Smooth muscle cell (in vitro differentiated cells): ENCODE data around the gene EPS15. TPM values are rescaled to one million over a fixed set of nuclear protein-coding genes. Genes with fewer than 3 reads are reported as not detected.

Source experiments
- DNase-seq: peaks from one replicate; lab custom pipeline; 2025; ENCODE audit not compliant: unreplicated experiment; lab: John Stamatoyannopoulos, UW
- H2AFZ ChIP-seq: fragments of 200-600 bp; sonication (generic); 2 replicates; pipeline ENCODE4 v1.6.0; 2016; ENCODE audit warnings: antibody characterized with exemption, low read depth, mild to moderate bottlenecking
- H3F3A ChIP-seq: fragments of 200-600 bp; sonication (generic); 2 replicates; pipeline ENCODE4 v1.6.0; 2017; ENCODE audit warnings: antibody characterized with exemption, low read depth
- H3K27ac ChIP-seq: fragments of 200-600 bp; sonication (generic); 2 replicates; pipeline ENCODE4 v1.5.1; 2016; ENCODE audit warnings: low read depth, mild to moderate bottlenecking
- H3K27me3 ChIP-seq: fragments of 200-600 bp; sonication (generic); 2 replicates; pipeline ENCODE4 v1.6.1; 2016; ENCODE audit warnings: low read depth, mild to moderate bottlenecking
- H3K36me3 ChIP-seq: fragments of 200-600 bp; sonication (generic); 2 replicates; pipeline ENCODE4 v1.5.1; 2016; ENCODE audit warnings: low read depth
- H3K4me1 ChIP-seq: fragments of 200-600 bp; sonication (generic); 2 replicates; pipeline ENCODE4 v1.5.1; 2016; ENCODE audit warnings: low read depth
- H3K4me2 ChIP-seq: fragments of 200-600 bp; sonication (generic); 2 replicates; pipeline ENCODE4 v1.6.0; 2016; ENCODE audit warnings: mild to moderate bottlenecking
- H3K4me3 ChIP-seq: fragments of 200-600 bp; sonication (generic); 2 replicates; pipeline ENCODE4 v1.5.1; 2016; ENCODE audit warnings: mild to moderate bottlenecking
- H3K79me2 ChIP-seq: fragments of 200-600 bp; sonication (generic); 2 replicates; pipeline ENCODE4 v1.6.0; 2016; ENCODE audit warnings: low read depth, mild to moderate bottlenecking
- H3K9ac ChIP-seq: fragments of 200-600 bp; sonication (generic); 2 replicates; pipeline ENCODE4 v1.6.0; 2016; ENCODE audit warnings: low read depth
- H3K9me3 ChIP-seq: fragments of 200-600 bp; sonication (generic); replicated peaks from 2 replicates; pipeline ENCODE4 v1.5.1; 2016; ENCODE audit warnings: low read depth
- H4K20me1 ChIP-seq: fragments of 200-600 bp; sonication (generic); 2 replicates; pipeline ENCODE4 v1.6.0; 2016; ENCODE audit warnings: low read depth
- WGBS: methylation state at CpG from one replicate; pipeline ENCODE4 v1.1.7; 2016; ENCODE audit warnings: low lambda C conversion rate; 5-methylcytosine and 5-hydroxymethylcytosine counted together
- polyA plus RNA-seq: library from polyadenylated mRNA; unstranded; fragments of >200 nt; fragmentation: Nextera tagmentation; extraction: Ambion mirVana; gene quantifications from 2 replicates; pipeline ENCODE4 v1.2.1, GENCODE V29; 2016
- small RNA-seq: library from RNA; depleted of rRNA; stranded (forward); fragments of <200 nt; gene quantifications from one replicate; pipeline ENCODE3, GENCODE V24; 2014
- total RNA-seq: library from RNA; depleted of rRNA; stranded (reverse); fragments of >200 nt; gene quantifications from 2 replicates; pipeline ENCODE4 v1.2.3, GENCODE V29; 2014
- TF ChIP-seq, protein P1 (sequence below): fragments of 200-600 bp; sonication (generic); IDR thresholded peaks from 2 replicates; pipeline ENCODE4 v1.5.1; 2017; ENCODE audit warnings: borderline replicate concordance, mild to moderate bottlenecking, antibody characterized with exemption; ENCODE audit not compliant: insufficient read depth, poor library complexity, severe bottlenecking

Gene EPS15
- total and polyA plus RNA-seq, 2 experiments from 2014 or later, result 9.0 to 54.3 TPM

DNA sequence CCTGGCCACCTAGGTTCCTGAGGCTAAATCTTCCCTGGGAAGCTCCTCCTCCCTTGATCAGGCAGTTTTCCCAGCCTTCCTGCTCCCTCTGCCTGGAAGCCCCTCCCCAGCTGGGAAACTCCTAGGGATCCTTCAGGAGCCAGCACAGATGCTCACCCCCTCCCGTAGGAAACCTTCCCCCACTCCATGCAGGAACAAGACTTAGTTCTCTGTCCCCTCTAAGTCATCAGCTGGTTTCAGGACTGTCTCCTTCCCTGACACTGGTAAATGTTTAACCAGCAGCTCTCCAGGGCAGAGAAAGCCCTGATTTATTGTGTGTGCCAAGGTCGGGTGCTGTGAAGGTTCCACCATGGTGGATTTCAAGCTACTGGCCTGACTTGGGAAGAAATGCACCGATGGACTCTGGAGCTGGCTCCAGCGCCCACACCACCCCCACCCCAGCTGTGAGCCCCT is 213.7 kb downstream of the EPS15 start:
- no peak overlapping the region for H3K27ac ChIP-seq
- H3K4me3 ChIP-seq, result no peak overlapping the region
- H4K20me1 ChIP-seq, result no peaks in the 10 kb centered on the region
- no peak overlapping the region for H2AFZ ChIP-seq
- no peak for DNase-seq
- H3K27me3 ChIP-seq, result no peaks in the 10 kb centered on the region
- no peaks in the 10 kb centered on the region for H3K36me3 ChIP-seq
- TF ChIP-seq, protein P1, sequence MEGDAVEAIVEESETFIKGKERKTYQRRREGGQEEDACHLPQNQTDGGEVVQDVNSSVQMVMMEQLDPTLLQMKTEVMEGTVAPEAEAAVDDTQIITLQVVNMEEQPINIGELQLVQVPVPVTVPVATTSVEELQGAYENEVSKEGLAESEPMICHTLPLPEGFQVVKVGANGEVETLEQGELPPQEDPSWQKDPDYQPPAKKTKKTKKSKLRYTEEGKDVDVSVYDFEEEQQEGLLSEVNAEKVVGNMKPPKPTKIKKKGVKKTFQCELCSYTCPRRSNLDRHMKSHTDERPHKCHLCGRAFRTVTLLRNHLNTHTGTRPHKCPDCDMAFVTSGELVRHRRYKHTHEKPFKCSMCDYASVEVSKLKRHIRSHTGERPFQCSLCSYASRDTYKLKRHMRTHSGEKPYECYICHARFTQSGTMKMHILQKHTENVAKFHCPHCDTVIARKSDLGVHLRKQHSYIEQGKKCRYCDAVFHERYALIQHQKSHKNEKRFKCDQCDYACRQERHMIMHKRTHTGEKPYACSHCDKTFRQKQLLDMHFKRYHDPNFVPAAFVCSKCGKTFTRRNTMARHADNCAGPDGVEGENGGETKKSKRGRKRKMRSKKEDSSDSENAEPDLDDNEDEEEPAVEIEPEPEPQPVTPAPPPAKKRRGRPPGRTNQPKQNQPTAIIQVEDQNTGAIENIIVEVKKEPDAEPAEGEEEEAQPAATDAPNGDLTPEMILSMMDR, result no peak
- no peaks in the 10 kb centered on the region for H3F3A ChIP-seq
- no peak overlapping the region for H3K4me2 ChIP-seq
- H3K79me2 ChIP-seq, result no peaks in the 10 kb centered on the region
- H3K4me1 ChIP-seq, result no peaks in the 10 kb centered on the region
- H3K9ac ChIP-seq, result no peak overlapping the region
- 80% methylated on average over 4 of the region's 4 CpGs for WGBS
- no peaks in the 10 kb centered on the region for H3K9me3 ChIP-seq

DNA sequence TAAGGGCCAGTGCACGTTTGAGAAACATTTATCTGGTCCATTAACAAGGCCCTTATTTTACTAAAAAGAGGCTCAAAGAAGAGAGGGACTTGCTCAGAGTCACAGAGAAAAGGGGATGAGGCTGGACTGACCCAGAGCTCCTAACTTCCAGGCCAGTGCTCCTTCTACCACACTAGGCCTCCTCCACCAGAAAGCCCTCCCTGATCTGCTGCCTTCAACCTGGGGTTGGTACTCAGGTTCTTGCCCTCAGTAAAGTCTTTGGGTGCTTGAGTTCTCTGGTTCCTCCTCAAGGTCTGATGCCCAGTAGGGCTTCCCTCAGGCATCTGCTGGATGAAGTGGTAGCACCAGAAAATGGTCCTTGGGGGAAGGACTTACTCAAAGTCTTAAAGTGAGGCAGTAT is 214.7 kb downstream of the EPS15 start:
- Histone ChIP-seq H3K4me2 (no peak overlapping the region), H3K9me3 (no peaks in the 10 kb centered on the region), H2AFZ (no peak overlapping the region), H4K20me1 (no peaks in the 10 kb centered on the region), H3K9ac (no peak overlapping the region), H3K4me1 (no peaks in the 10 kb centered on the region), H3K4me3 (no peak overlapping the region), H3K36me3 (no peaks in the 10 kb centered on the region), H3K27ac (no peak overlapping the region), H3K79me2 (no peaks in the 10 kb centered on the region), H3K27me3 (no peaks in the 10 kb centered on the region), H3F3A (no peaks in the 10 kb centered on the region)
- no peak for DNase-seq
- WGBS, result 50% methylated on average over 1 of the region's 1 CpG
- TF ChIP-seq, protein P1, result no peak

Small RNAs within 50 kb of the gene (small RNA-seq; reads per million reads assigned to genes)
- not detected for gene RNU6-1281P
- not detected for gene RNU6-877P

Other genes with a start within 250 kb of the EPS15 start
- gene TTC39A, start 188.7 kb downstream of the EPS15 start, total RNA-seq, result 2.2 and 3.5 TPM in 2 replicates
- 0.27 and 7.4 TPM in 2 replicates for gene TTC39A, start 188.7 kb downstream of the EPS15 start, polyA plus RNA-seq
- 112 and 117 TPM in 2 replicates for gene OSBPL9, start 97.8 kb upstream of the EPS15 start, total RNA-seq
- gene OSBPL9, start 97.8 kb upstream of the EPS15 start, polyA plus RNA-seq, result 64.4 and 66.7 TPM in 2 replicates